Trophoblast cell (in vitro differentiated cells and primary cell): ENCODE results near the gene CASP8AP2.

Experiments
- DNase-seq, 2 donors: peaks; one replicate each; pipeline ENCODE4 v3.0.0-alpha.2; 2016
- H2AFZ ChIP-seq: 2 replicates; pipeline ENCODE4 v1.6.1; 2013; ENCODE audit warnings: low read length, moderate library complexity, mild to moderate bottlenecking; ENCODE audit not compliant: insufficient read depth, poor library complexity
- H2AK5ac ChIP-seq: 2 replicates; pipeline ENCODE4 v1.6.1; 2013; ENCODE audit warnings: mild to moderate bottlenecking, low read length
- H2BK120ac ChIP-seq: 2 replicates; pipeline ENCODE4 v1.6.1; 2013; ENCODE audit warnings: low read length, mild to moderate bottlenecking, moderate library complexity; ENCODE audit not compliant: insufficient read depth, poor library complexity
- H2BK12ac ChIP-seq: 2 replicates; pipeline ENCODE4 v1.6.1; 2013; ENCODE audit warnings: mild to moderate bottlenecking, low read length, moderate library complexity
- H2BK5ac ChIP-seq: 2 replicates; pipeline ENCODE4 v1.6.1; 2013; ENCODE audit warnings: low read length, low read depth, moderate library complexity, mild to moderate bottlenecking; ENCODE audit not compliant: poor library complexity
- H3K14ac ChIP-seq: 2 replicates; pipeline ENCODE4 v1.6.1; 2013; ENCODE audit warnings: mild to moderate bottlenecking, low read length
- H3K18ac ChIP-seq: 2 replicates; pipeline ENCODE4 v1.6.1; 2013; ENCODE audit warnings: mild to moderate bottlenecking, low read length
- H3K23ac ChIP-seq: 2 replicates; pipeline ENCODE4 v1.6.1; 2013; ENCODE audit warnings: low read length
- H3K27ac ChIP-seq: 2 replicates; pipeline ENCODE4 v1.5.1; 2013; ENCODE audit warnings: low read depth, mild to moderate bottlenecking, inconsistent platforms, low read length, moderate library complexity
- H3K27me3 ChIP-seq: 2 replicates; pipeline ENCODE4 v1.6.1; 2013; ENCODE audit warnings: inconsistent platforms, mild to moderate bottlenecking, low read length, moderate library complexity; ENCODE audit not compliant: insufficient read depth
- H3K36me3 ChIP-seq, 2 experiments: 1 replicate in 1 of 2; 2 replicates in 1 of 2; pipeline ENCODE4 v1.6.1; 2013; ENCODE audit warnings: low read length in 2 of 2, mild to moderate bottlenecking in 2 of 2, moderate library complexity in 1 of 2; ENCODE audit not compliant: insufficient read depth in 2 of 2, control insufficient read depth in 1 of 2
- H3K4ac ChIP-seq: 2 replicates; pipeline ENCODE4 v1.6.1; 2013; ENCODE audit warnings: low read depth, mild to moderate bottlenecking, low read length, moderate library complexity
- H3K4me1 ChIP-seq, 2 experiments: 1 replicate in 1 of 2; 2 replicates in 1 of 2; pipeline ENCODE4 v1.6.1; 2013; ENCODE audit warnings: low read length in 2 of 2, mild to moderate bottlenecking in 2 of 2, moderate library complexity in 1 of 2; ENCODE audit not compliant: insufficient read depth in 2 of 2, control insufficient read depth in 1 of 2
- H3K4me2 ChIP-seq: 2 replicates; pipeline ENCODE4 v1.6.1; 2013; ENCODE audit warnings: inconsistent platforms, mild to moderate bottlenecking, low read length, moderate library complexity
- H3K4me3 ChIP-seq: 2 replicates; pipeline ENCODE4 v1.5.1; 2013; ENCODE audit warnings: mild to moderate bottlenecking, low read depth, low read length, inconsistent platforms
- H3K79me1 ChIP-seq: one replicate; pipeline ENCODE4 v1.6.1; 2013; ENCODE audit warnings: low read length
- H3K79me2 ChIP-seq: 2 replicates; pipeline ENCODE4 v1.6.1; 2013; ENCODE audit warnings: low read length, mild to moderate bottlenecking; ENCODE audit not compliant: control insufficient read depth, insufficient read depth, poor library complexity
- H3K9ac ChIP-seq: 2 replicates; pipeline ENCODE4 v1.6.1; 2013; ENCODE audit warnings: mild to moderate bottlenecking, low read length
- H3K9me3 ChIP-seq: 2 replicates; pipeline ENCODE4 v1.6.1; 2013; ENCODE audit warnings: low read depth, mild to moderate bottlenecking, control low read depth, inconsistent platforms, low read length; ENCODE audit not compliant: insufficient read depth
- H4K12ac ChIP-seq: 2 replicates; pipeline ENCODE4 v1.6.1; 2013; ENCODE audit warnings: low read depth, mild to moderate bottlenecking, low read length, moderate library complexity
- H4K8ac ChIP-seq: 2 replicates; pipeline ENCODE4 v1.6.1; 2013; ENCODE audit warnings: low read depth, mild to moderate bottlenecking, low read length, moderate library complexity
- H4K91ac ChIP-seq: one replicate; pipeline ENCODE4 v1.6.1; 2013; ENCODE audit warnings: low read depth, mild to moderate bottlenecking, low read length, moderate library complexity
- WGBS: extraction: QIAGEN DNeasy Blood & Tissue Kit; methylation state at CpG from one replicate; pipeline ENCODE4 v1.1.7; 2013; ENCODE audit warnings: missing lambda C conversion rate; ENCODE audit not compliant: insufficient read length, insufficient coverage; ENCODE audit errors: extremely low coverage; 5-methylcytosine and 5-hydroxymethylcytosine counted together

The CASP8AP2 gene

GRCh38 chr6:89886378-89887120 lies 56.9 kb downstream of the CASP8AP2 start:
- Histone ChIP-seq H2BK5ac (no peak overlapping the region), H4K8ac (no peak overlapping the region), H2AFZ (no peak overlapping the region), H3K14ac (no peak overlapping the region), H3K27me3 (no peaks in the 10 kb centered on the region), H4K91ac (no peak overlapping the region), H3K4ac (no peak overlapping the region), H3K36me3 (no peaks in the 10 kb centered on the region), H3K4me1 (no peaks in the 10 kb centered on the region), H2AK5ac (no peak overlapping the region), H3K18ac (no peak overlapping the region), H3K23ac (no peak overlapping the region), H3K9me3 (peaks cover 1% of the 10 kb centered on the region), H3K9ac (no peak overlapping the region), H3K79me1 (no peaks in the 10 kb centered on the region), H3K27ac (no peak overlapping the region), H3K79me2 (no peaks in the 10 kb centered on the region), H2BK12ac (no peak overlapping the region), H4K12ac (no peak overlapping the region), H2BK120ac (no peak overlapping the region), H3K4me3 (no peak overlapping the region), H3K4me2 (no peak overlapping the region)
- no CpG with 5 or more reads among the region's 44 CpGs for WGBS
- no peak for DNase-seq

- Histone ChIP-seq H3K27me3 (no peaks in the 10 kb centered on the region), H2BK5ac (no peak overlapping the region), H3K4me3 (no peak overlapping the region), H2AFZ (no peak overlapping the region), H2AK5ac (no peak overlapping the region), H3K18ac (no peak overlapping the region), H3K4me2 (no peak overlapping the region), H2BK12ac (no peak overlapping the region), H3K4ac (no peak overlapping the region), H3K36me3 (no peaks in the 10 kb centered on the region), H3K79me2 (no peaks in the 10 kb centered on the region), H3K79me1 (no peaks in the 10 kb centered on the region), H3K23ac (no peak overlapping the region), H4K12ac (no peak overlapping the region), H3K9ac (no peak overlapping the region), H4K8ac (no peak overlapping the region), H3K27ac (no peak overlapping the region), H3K9me3 (peaks cover 1% of the 10 kb centered on the region), H3K14ac (no peak overlapping the region), H3K4me1 (no peaks in the 10 kb centered on the region), H2BK120ac (no peak overlapping the region), H4K91ac (no peak overlapping the region)
- DNase-seq: peak in 1 of 2 donors; percentile 21
- WGBS: no CpG with 5 or more reads among the region's 43 CpGs
Measured at GRCh38 chr6:89887452-89888137, 57.9 kb downstream of the CASP8AP2 start.

- H3K4ac ChIP-seq: no peak overlapping the region
- H4K12ac ChIP-seq: no peak overlapping the region
- H2BK12ac ChIP-seq: no peak overlapping the region
- H2BK120ac ChIP-seq: no peak overlapping the region
- H3K79me2 ChIP-seq: no peaks in the 10 kb centered on the region
- no peaks in the 10 kb centered on the region for H3K36me3 ChIP-seq
- no peak overlapping the region for H2BK5ac ChIP-seq
- no peak overlapping the region for H2AK5ac ChIP-seq
- H3K9ac ChIP-seq: no peak overlapping the region
- peaks cover 1% of the 10 kb centered on the region for H3K9me3 ChIP-seq
- no peaks in the 10 kb centered on the region for H3K79me1 ChIP-seq
- no peak overlapping the region for H3K4me2 ChIP-seq
- WGBS: no CpG with 5 or more reads among the region's 7 CpGs
- no peaks in the 10 kb centered on the region for H3K4me1 ChIP-seq
- no peaks in the 10 kb centered on the region for H3K27me3 ChIP-seq
- no peak overlapping the region for H3K23ac ChIP-seq
- H3K4me3 ChIP-seq: no peak overlapping the region
- no peak overlapping the region for H3K18ac ChIP-seq
- no peak for DNase-seq
- no peak overlapping the region for H2AFZ ChIP-seq
- H4K91ac ChIP-seq: no peak overlapping the region
- no peak overlapping the region for H3K27ac ChIP-seq
- H3K14ac ChIP-seq: no peak overlapping the region
- no peak overlapping the region for H4K8ac ChIP-seq
Measured at GRCh38 chr6:89888138-89888514, 58.4 kb downstream of the CASP8AP2 start.

- no peaks in the 10 kb centered on the region for H3K4me1 ChIP-seq
- no peak overlapping the region for H3K4me2 ChIP-seq
- H2BK12ac ChIP-seq: no peak overlapping the region
- H2AFZ ChIP-seq: no peak overlapping the region
- peaks cover 1% of the 10 kb centered on the region for H3K9me3 ChIP-seq
- H3K27me3 ChIP-seq: no peaks in the 10 kb centered on the region
- no peak overlapping the region for H2AK5ac ChIP-seq
- no peak overlapping the region for H3K18ac ChIP-seq
- no peaks in the 10 kb centered on the region for H3K36me3 ChIP-seq
- WGBS: no CpG with 5 or more reads among the region's 3 CpGs
- H4K91ac ChIP-seq: no peak overlapping the region
- H3K14ac ChIP-seq: no peak overlapping the region
- no peak overlapping the region for H3K9ac ChIP-seq
- no peak overlapping the region for H3K4ac ChIP-seq
- no peak overlapping the region for H4K8ac ChIP-seq
- no peaks in the 10 kb centered on the region for H3K79me2 ChIP-seq
- H3K27ac ChIP-seq: no peak overlapping the region
- DNase-seq: no peak
- no peak overlapping the region for H3K23ac ChIP-seq
- H3K4me3 ChIP-seq: no peak overlapping the region
- no peak overlapping the region for H4K12ac ChIP-seq
- no peak overlapping the region for H2BK120ac ChIP-seq
- no peaks in the 10 kb centered on the region for H3K79me1 ChIP-seq
- H2BK5ac ChIP-seq: no peak overlapping the region
Measured at GRCh38 chr6:89888871-89889270, 59.2 kb downstream of the CASP8AP2 start.
